A549 (cell line): ENCODE results near the gene DDX25. TPM values are rescaled to one million over a fixed set of nuclear protein-coding genes. Genes with fewer than 3 reads are reported as not detected.

Source experiments
- ATAC-seq, 2 experiments: fragments of 200-7000 bp in 1 of 2; fragments of >200 bp in 1 of 2; cut with Nextera tagmentation in 1 of 2; cut with Tn5 transposase in 1 of 2; 3 replicates each; pipeline versions ENCODE4 v1.8.0 to v1.9.1; 2018 to 2020; ENCODE audit warnings: mild to moderate bottlenecking in 1 of 2, moderate library complexity in 1 of 2
- CTCF ChIA-PET: fragments of 300-600 bp; sonication (Branson Sonifier 250); formaldehyde crosslinking; extraction: SDS; loops from one replicate; lab custom pipeline; 2021; ENCODE audit warnings: antibody characterized with exemption, inconsistent platforms; lab: Yijun Ruan, JAX
- POLR2A ChIA-PET: fragments of 350-600 bp; formaldehyde crosslinking; extraction: SDS; loops from one replicate; lab custom pipeline; 2021; ENCODE audit warnings: antibody characterized with exemption, inconsistent platforms; lab: Yijun Ruan, JAX
- DNase-seq, 2 experiments: peaks; one replicate each; pipeline versions ENCODE4 v3.0.0 to v3.0.0-alpha.2; 2011 to 2016; ENCODE audit warnings: low read depth in 1 of 2, low spot score in 1 of 2
- FAIRE-seq: peaks from 2 replicates; lab custom pipeline; 2011; peaks lifted over from hg19 to GRCh38; lab: Jason Lieb, UNC
- H3K27ac ChIP-seq, 2 experiments: fragments of >200 bp; sonication (Bioruptor Twin); formaldehyde crosslinking; 3 replicates each; pipeline ENCODE4 v1.5.1; 2016 to 2017
- H3K4me1 ChIP-seq: fragments of >200 bp; sonication (Bioruptor Twin); formaldehyde crosslinking; 3 replicates; pipeline ENCODE4 v1.6.1; 2016
- H3K4me2 ChIP-seq: fragments of >200 bp; sonication (Bioruptor Twin); formaldehyde crosslinking; 3 replicates; pipeline ENCODE4 v1.6.1; 2016
- H3K4me3 ChIP-seq: fragments of >200 bp; sonication (Bioruptor Twin); formaldehyde crosslinking; 3 replicates; pipeline ENCODE4 v1.5.1; 2016
- H3K9me3 ChIP-seq: fragments of >200 bp; sonication (Bioruptor Twin); formaldehyde crosslinking; 3 replicates; pipeline ENCODE4 v1.6.1; 2016
- CEBPB ChIP-seq, 2 experiments: fragments of >200 bp in 1 of 2; sonication (Bioruptor Twin) in 1 of 2; formaldehyde crosslinking in 1 of 2; IDR thresholded peaks; 2 replicates each; pipeline ENCODE4 v1.6.1; 2012 to 2016
- EHMT2 ChIP-seq: fragments of 200-600 bp; sonication (generic); IDR thresholded peaks from 2 replicates; pipeline ENCODE4 v1.6.1; 2016; ENCODE audit warnings: antibody characterized with exemption, low read depth, mild to moderate bottlenecking, moderate library complexity
- ESRRA ChIP-seq: fragments of 150-350 bp; IDR thresholded peaks from 2 replicates; pipeline ENCODE4 v1.6.1; 2014; ENCODE audit warnings: mild to moderate bottlenecking, low read length, borderline replicate concordance
- FOSB ChIP-seq: fragments of 250-450 bp; sonication (Bioruptor Pico); IDR thresholded peaks from 2 replicates; pipeline ENCODE4 v1.5.0; 2020; ENCODE audit warnings: mild to moderate bottlenecking, moderate library complexity
- HDAC2 ChIP-seq: fragments of 200-600 bp; sonication (generic); IDR thresholded peaks from 2 replicates; pipeline ENCODE4 v1.6.1; 2016
- HES2 ChIP-seq: fragments of >200 bp; sonication (Bioruptor Twin); formaldehyde crosslinking; IDR thresholded peaks from 2 replicates; pipeline ENCODE4 v1.6.1; 2016
- HOXB5 ChIP-seq: fragments of 250-450 bp; sonication (Bioruptor Pico); IDR thresholded peaks from 2 replicates; pipeline ENCODE4 v1.5.0; 2020; ENCODE audit warnings: mild to moderate bottlenecking, moderate library complexity
- MAFK ChIP-seq: fragments of 450-650 bp; IDR thresholded peaks from 2 replicates; pipeline ENCODE4 v1.6.1; 2014; ENCODE audit not compliant: partially characterized antibody
- MAZ ChIP-seq: fragments of 150-350 bp; IDR thresholded peaks from 2 replicates; pipeline ENCODE4 v1.6.1; 2014; ENCODE audit warnings: antibody characterized with exemption, low read depth, low read length, borderline replicate concordance
- NFE2L2 ChIP-seq: fragments of 150-350 bp; conservative IDR thresholded peaks from 2 replicates; pipeline ENCODE4 v1.6.1; 2014; ENCODE audit warnings: low read length
- NPAS2 ChIP-seq: fragments of 250-450 bp; sonication (Bioruptor Pico); IDR thresholded peaks from 2 replicates; pipeline ENCODE4 v1.8.0; 2022; ENCODE audit warnings: mild to moderate bottlenecking, moderate library complexity, borderline replicate concordance
- POLR2AphosphoS2 ChIP-seq: conservative IDR thresholded peaks from 2 replicates; pipeline ENCODE4 v1.6.1; 2012; ENCODE audit warnings: low read length, improper control_type of control experiment, inconsistent platforms
- RAD21 ChIP-seq, 2 experiments: fragments of >200 bp in 1 of 2; sonication (Bioruptor Twin) in 1 of 2; formaldehyde crosslinking in 1 of 2; IDR thresholded peaks in 1 of 2; conservative IDR thresholded peaks in 1 of 2; 2 replicates in 1 of 2; 3 replicates in 1 of 2; pipeline ENCODE4 v1.6.1; 2012 to 2018; ENCODE audit warnings: inconsistent platforms in 1 of 2
- RCOR1 ChIP-seq: fragments of 150-350 bp; IDR thresholded peaks from 2 replicates; pipeline ENCODE4 v1.6.1; 2014; ENCODE audit warnings: antibody characterized with exemption, low read length, low read depth
- RNF2 ChIP-seq: fragments of 200-600 bp; sonication (generic); IDR thresholded peaks from 2 replicates; pipeline ENCODE4 v1.6.1; 2016; ENCODE audit warnings: low read depth, mild to moderate bottlenecking, antibody characterized with exemption, moderate library complexity, borderline replicate concordance
- USF2 ChIP-seq: fragments of 450-650 bp; IDR thresholded peaks from 2 replicates; pipeline ENCODE4 v1.6.1; 2014; ENCODE audit warnings: antibody characterized with exemption
- ZC3H11A ChIP-seq: fragments of 450-650 bp; IDR thresholded peaks from 2 replicates; pipeline ENCODE4 v1.6.1; 2014; ENCODE audit warnings: antibody characterized with exemption, mild to moderate bottlenecking
- ZNF302 ChIP-seq: fragments of 250-450 bp; sonication (Bioruptor Pico); IDR thresholded peaks from 2 replicates; pipeline ENCODE4 v1.9.0; 2021; ENCODE audit warnings: inconsistent platforms, mild to moderate bottlenecking, moderate library complexity
- ZSCAN20 ChIP-seq: fragments of 250-450 bp; sonication (Bioruptor Pico); IDR thresholded peaks from 2 replicates; pipeline ENCODE4 v1.8.0; 2022; ENCODE audit warnings: mild to moderate bottlenecking, moderate library complexity
- WGBS: methylation state at CpG from one replicate; pipeline ENCODE4 v1.1.6; 2017; ENCODE audit errors: missing lambda C conversion rate; 5-methylcytosine and 5-hydroxymethylcytosine counted together
- polyA plus RNA-seq, 4 experiments: library from polyadenylated mRNA; depleted of rRNA in 3 of 4; stranded (reverse); fragments of >200 nt; fragmentation: RNase III in 1 of 4; extraction: RNeasy Plus Mini Kit Qiagen cat#74134 plus additional on column Dnase treatment in 1 of 4; gene quantifications; 2 replicates in 3 of 4; 3 replicates in 1 of 4; pipeline ENCODE4 v1.2.3, GENCODE V29; 2011 to 2017
- TF ChIP-seq, protein P1 (sequence below): IDR thresholded peaks from 2 replicates; pipeline ENCODE4 v1.6.1; 2012; ENCODE audit warnings: low read depth, borderline replicate concordance
- TF ChIP-seq, protein P2 (sequence below): IDR thresholded peaks from 2 replicates; pipeline ENCODE4 v1.6.1; 2012
- TF ChIP-seq, protein P3 (sequence below): fragments of 150-350 bp; IDR thresholded peaks from 2 replicates; pipeline ENCODE4 v1.6.1; 2014; ENCODE audit warnings: low read depth, mild to moderate bottlenecking, low read length
- TF ChIP-seq, protein P4 (sequence below): fragments of 200-600 bp; sonication (generic); IDR thresholded peaks from 2 replicates; pipeline ENCODE4 v1.6.1; 2016; ENCODE audit warnings: antibody characterized with exemption, mild to moderate bottlenecking, moderate library complexity

The DDX25 gene
- polyA plus RNA-seq, 2 of the 4 experiments (the other 2 are of a cell fraction): 0.01 TPM; not detected in 1

GRCh38 chr11:125921042-125921441 lies 16.7 kb downstream of the DDX25 start:
- WGBS: 72% methylated on average over 9 of the region's 9 CpGs
- H3K4me1 ChIP-seq: peaks cover 7% of the 10 kb centered on the region; the same call in 2 of the 3 replicates
- no peak overlapping the region for H3K4me3 ChIP-seq
- H3K9me3 ChIP-seq: no peaks in the 10 kb centered on the region
- ATAC-seq (no peak), DNase-seq (no peak), FAIRE-seq (no peak)
- POLR2A ChIA-PET: no interaction called here
- TF ChIP-seq ZC3H11A: no peak
- no peak for TF ChIP-seq HES2
- TF ChIP-seq, protein P1, sequence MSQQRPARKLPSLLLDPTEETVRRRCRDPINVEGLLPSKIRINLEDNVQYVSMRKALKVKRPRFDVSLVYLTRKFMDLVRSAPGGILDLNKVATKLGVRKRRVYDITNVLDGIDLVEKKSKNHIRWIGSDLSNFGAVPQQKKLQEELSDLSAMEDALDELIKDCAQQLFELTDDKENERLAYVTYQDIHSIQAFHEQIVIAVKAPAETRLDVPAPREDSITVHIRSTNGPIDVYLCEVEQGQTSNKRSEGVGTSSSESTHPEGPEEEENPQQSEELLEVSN: no peak
- no peak for TF ChIP-seq RNF2
- TF ChIP-seq RCOR1: no peak
- no peak for TF ChIP-seq NPAS2 (CRISPR knock-in tag)
- no peak for TF ChIP-seq MAFK
- TF ChIP-seq NFE2L2: no peak
- TF ChIP-seq ZSCAN20: no peak
- TF ChIP-seq EHMT2: no peak
- TF ChIP-seq POLR2AphosphoS2: no peak
- TF ChIP-seq, protein P2, sequence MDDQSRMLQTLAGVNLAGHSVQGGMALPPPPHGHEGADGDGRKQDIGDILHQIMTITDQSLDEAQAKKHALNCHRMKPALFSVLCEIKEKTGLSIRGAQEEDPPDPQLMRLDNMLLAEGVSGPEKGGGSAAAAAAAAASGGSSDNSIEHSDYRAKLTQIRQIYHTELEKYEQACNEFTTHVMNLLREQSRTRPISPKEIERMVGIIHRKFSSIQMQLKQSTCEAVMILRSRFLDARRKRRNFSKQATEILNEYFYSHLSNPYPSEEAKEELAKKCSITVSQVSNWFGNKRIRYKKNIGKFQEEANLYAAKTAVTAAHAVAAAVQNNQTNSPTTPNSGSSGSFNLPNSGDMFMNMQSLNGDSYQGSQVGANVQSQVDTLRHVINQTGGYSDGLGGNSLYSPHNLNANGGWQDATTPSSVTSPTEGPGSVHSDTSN: no peak
- CTCF ChIA-PET: interaction anchor here (0.8 to 5.5 kb wide), 4 partner anchors 18 to 281 kb away, joined by 3 to 80 read pairs (median 4); partner anchors contain the start of genes DDX25 and PUS3
- no peak overlapping the region for H3K27ac ChIP-seq
- no peak overlapping the region for H3K4me2 ChIP-seq

- CTCF ChIA-PET: interaction anchor here (1.4 to 5.5 kb wide), 6 partner anchors 12 to 275 kb away, joined by 4 to 80 read pairs (median 6); partner anchors contain the start of genes DDX25, PUS3 and VSIG10L2
- no peak for ATAC-seq
- POLR2A ChIA-PET: no interaction called here
These were observed 17.8 kb downstream of the DDX25 start for GRCh38 chr11:125922156-125922555.

More at GRCh38 chr11:125922156-125922555, 17.8 kb downstream of the DDX25 start:
- Histone ChIP-seq H3K4me3 (no peak overlapping the region), H3K4me2 (no peak overlapping the region), H3K4me1 (peaks cover under 1% of the 10 kb centered on the region; the same call in 2 of the 3 replicates), H3K27ac (no peak overlapping the region), H3K9me3 (no peaks in the 10 kb centered on the region)
- TF ChIP-seq FOSB: no peak
- no peak for TF ChIP-seq MAZ
- no peak for TF ChIP-seq CEBPB (IDR thresholded peaks at IDR 0.05)
- no peak for TF ChIP-seq HDAC2
- no peak for TF ChIP-seq HES2
- TF ChIP-seq POLR2AphosphoS2: no peak
- TF ChIP-seq USF2: no peak
- TF ChIP-seq, protein P3, sequence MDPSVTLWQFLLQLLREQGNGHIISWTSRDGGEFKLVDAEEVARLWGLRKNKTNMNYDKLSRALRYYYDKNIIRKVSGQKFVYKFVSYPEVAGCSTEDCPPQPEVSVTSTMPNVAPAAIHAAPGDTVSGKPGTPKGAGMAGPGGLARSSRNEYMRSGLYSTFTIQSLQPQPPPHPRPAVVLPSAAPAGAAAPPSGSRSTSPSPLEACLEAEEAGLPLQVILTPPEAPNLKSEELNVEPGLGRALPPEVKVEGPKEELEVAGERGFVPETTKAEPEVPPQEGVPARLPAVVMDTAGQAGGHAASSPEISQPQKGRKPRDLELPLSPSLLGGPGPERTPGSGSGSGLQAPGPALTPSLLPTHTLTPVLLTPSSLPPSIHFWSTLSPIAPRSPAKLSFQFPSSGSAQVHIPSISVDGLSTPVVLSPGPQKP: no peak
- TF ChIP-seq RAD21 (conservative IDR thresholded peaks at IDR 0.05 in 1 of 2, IDR thresholded peaks at IDR 0.05 in 1 of 2): no peak
- TF ChIP-seq, protein P4, sequence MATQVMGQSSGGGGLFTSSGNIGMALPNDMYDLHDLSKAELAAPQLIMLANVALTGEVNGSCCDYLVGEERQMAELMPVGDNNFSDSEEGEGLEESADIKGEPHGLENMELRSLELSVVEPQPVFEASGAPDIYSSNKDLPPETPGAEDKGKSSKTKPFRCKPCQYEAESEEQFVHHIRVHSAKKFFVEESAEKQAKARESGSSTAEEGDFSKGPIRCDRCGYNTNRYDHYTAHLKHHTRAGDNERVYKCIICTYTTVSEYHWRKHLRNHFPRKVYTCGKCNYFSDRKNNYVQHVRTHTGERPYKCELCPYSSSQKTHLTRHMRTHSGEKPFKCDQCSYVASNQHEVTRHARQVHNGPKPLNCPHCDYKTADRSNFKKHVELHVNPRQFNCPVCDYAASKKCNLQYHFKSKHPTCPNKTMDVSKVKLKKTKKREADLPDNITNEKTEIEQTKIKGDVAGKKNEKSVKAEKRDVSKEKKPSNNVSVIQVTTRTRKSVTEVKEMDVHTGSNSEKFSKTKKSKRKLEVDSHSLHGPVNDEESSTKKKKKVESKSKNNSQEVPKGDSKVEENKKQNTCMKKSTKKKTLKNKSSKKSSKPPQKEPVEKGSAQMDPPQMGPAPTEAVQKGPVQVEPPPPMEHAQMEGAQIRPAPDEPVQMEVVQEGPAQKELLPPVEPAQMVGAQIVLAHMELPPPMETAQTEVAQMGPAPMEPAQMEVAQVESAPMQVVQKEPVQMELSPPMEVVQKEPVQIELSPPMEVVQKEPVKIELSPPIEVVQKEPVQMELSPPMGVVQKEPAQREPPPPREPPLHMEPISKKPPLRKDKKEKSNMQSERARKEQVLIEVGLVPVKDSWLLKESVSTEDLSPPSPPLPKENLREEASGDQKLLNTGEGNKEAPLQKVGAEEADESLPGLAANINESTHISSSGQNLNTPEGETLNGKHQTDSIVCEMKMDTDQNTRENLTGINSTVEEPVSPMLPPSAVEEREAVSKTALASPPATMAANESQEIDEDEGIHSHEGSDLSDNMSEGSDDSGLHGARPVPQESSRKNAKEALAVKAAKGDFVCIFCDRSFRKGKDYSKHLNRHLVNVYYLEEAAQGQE: no peak
- no peak for TF ChIP-seq ESRRA
- TF ChIP-seq ZSCAN20: no peak
- no peak for TF ChIP-seq HOXB5 (CRISPR knock-in tag)
- no peak for TF ChIP-seq ZNF302
- DNase-seq: no peak
- FAIRE-seq: no peak
- 54% methylated on average over 3 of the region's 3 CpGs for WGBS
